GM12892 (cell line): ENCODE measurements around the gene ENO4.

Experiments used
- POLR2A ChIP-seq: IDR thresholded peaks from 2 replicates; pipeline ENCODE4 v1.6.1; 2011; ENCODE audit warnings: low read depth, low read length, control low read depth
- POLR2AphosphoS5 ChIP-seq: IDR thresholded peaks from 2 replicates; pipeline ENCODE4 v1.6.1; 2011; ENCODE audit warnings: low read depth, low read length, control low read depth

DNA sequence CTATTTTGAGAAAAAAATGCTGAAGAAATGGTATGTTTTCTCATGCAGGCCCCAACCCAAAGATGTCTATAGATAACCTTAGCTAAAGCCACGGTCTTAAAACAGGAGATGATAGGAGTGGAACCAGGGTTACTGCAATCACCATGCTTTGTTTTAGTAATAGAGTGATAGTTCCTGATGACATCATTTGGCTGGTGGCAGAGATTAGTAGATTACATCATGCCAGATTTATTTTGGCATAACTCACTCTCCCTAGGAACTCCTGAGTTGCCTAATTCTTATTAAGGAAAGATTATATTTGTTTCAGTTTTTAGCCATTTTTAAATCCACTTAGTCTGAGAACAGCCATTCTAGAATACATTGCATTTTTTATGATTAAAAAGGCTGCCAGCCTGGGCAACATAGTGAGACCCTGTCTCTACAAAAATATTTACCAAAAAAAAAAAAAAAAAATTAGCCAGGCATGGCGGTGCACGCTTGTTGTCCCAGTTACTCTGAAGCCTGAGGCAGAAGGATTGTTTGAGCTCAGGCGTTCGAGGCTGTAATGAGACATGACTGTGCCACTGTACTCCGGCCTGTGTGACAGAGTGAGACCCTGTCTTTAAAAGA is 17.8 kb downstream of the ENO4 start:
- TF ChIP-seq POLR2A (no peak), POLR2AphosphoS5 (no peak)
